IMR-90 (cell line): ENCODE data around the gene BTD. TPM values are rescaled to one million over a fixed set of nuclear protein-coding genes. Genes with fewer than 3 reads are reported as not detected.

Experiments
- ATAC-seq: fragments of 200-7000 bp; cut with Tn5 transposase; 2 replicates; pipeline ENCODE4 v1.9.1; 2020; ENCODE audit warnings: low read depth, mild to moderate bottlenecking, moderate library complexity
- BruUV-seq: library from RNA; stranded (reverse); fragments of 400-500 nt; replicated peaks from 2 replicates; lab custom pipeline; 2021; lab: Mats Ljungman, UMichigan
- CTCF ChIA-PET: fragments of 300-600 bp; formaldehyde crosslinking; extraction: SDS; loops from one replicate; lab custom pipeline; 2021; ENCODE audit warnings: antibody characterized with exemption; lab: Yijun Ruan, JAX
- POLR2A ChIA-PET: fragments of 300-600 bp; sonication (Branson Sonifier 250); formaldehyde crosslinking; loops from one replicate; lab custom pipeline; 2022; ENCODE audit warnings: antibody characterized with exemption; ENCODE audit not compliant: unreplicated experiment; lab: Charles Lee
- DNase-seq: peaks from one replicate; pipeline ENCODE4 v3.0.0; 2013
- H2AFZ ChIP-seq: replicated peaks from 2 replicates; pipeline ENCODE3; 2013; ENCODE audit warnings: low read length, mild to moderate bottlenecking; ENCODE audit not compliant: poor library complexity
- H2AK5ac ChIP-seq: 2 replicates; pipeline ENCODE4 v1.6.1; 2013; ENCODE audit warnings: low read depth, low read length, inconsistent platforms
- H2AK9ac ChIP-seq: replicated peaks from 2 replicates; pipeline ENCODE3; 2013; ENCODE audit warnings: mild to moderate bottlenecking, low read depth, low read length, moderate library complexity; ENCODE audit not compliant: poor library complexity
- H2BK120ac ChIP-seq: 2 replicates; pipeline ENCODE4 v1.6.1; 2013; ENCODE audit warnings: low read depth, low read length, inconsistent platforms
- H2BK15ac ChIP-seq: 3 replicates; pipeline ENCODE4 v1.6.1; 2013; ENCODE audit warnings: low read depth, low read length, inconsistent platforms
- H2BK20ac ChIP-seq: 2 replicates; pipeline ENCODE4 v1.6.1; 2013; ENCODE audit warnings: low read depth, mild to moderate bottlenecking, inconsistent platforms, low read length, moderate library complexity
- H2BK5ac ChIP-seq: 2 replicates; pipeline ENCODE4 v1.6.1; 2013; ENCODE audit warnings: mild to moderate bottlenecking, low read depth, low read length, inconsistent platforms; ENCODE audit not compliant: poor library complexity, severe bottlenecking
- H3K14ac ChIP-seq: replicated peaks from 2 replicates; pipeline ENCODE4 v1.6.1; 2013; ENCODE audit warnings: low read depth, low read length, inconsistent platforms
- H3K18ac ChIP-seq: 2 replicates; pipeline ENCODE4 v1.6.1; 2013; ENCODE audit warnings: low read depth, low read length, control low read depth
- H3K23ac ChIP-seq: 2 replicates; pipeline ENCODE4 v1.6.1; 2013; ENCODE audit warnings: low read depth, low read length, inconsistent platforms
- H3K27ac ChIP-seq: 2 replicates; pipeline ENCODE4 v1.5.1; 2013; ENCODE audit warnings: mild to moderate bottlenecking, control low read depth, low read length; ENCODE audit not compliant: insufficient read depth
- H3K27me3 ChIP-seq: 2 replicates; pipeline ENCODE4 v1.6.1; 2013; ENCODE audit warnings: low read length; ENCODE audit not compliant: control insufficient read depth, insufficient read depth
- H3K36me3 ChIP-seq: 2 replicates; pipeline ENCODE4 v1.6.1; 2013; ENCODE audit warnings: low read length, mixed read lengths; ENCODE audit not compliant: control insufficient read depth, insufficient read depth
- H3K4ac ChIP-seq: 2 replicates; pipeline ENCODE4 v1.6.1; 2013; ENCODE audit warnings: low read depth, low read length, inconsistent platforms
- H3K4me1 ChIP-seq: 2 replicates; pipeline ENCODE4 v1.6.1; 2013; ENCODE audit warnings: low read length, mixed read lengths; ENCODE audit not compliant: control insufficient read depth, insufficient read depth
- H3K4me2 ChIP-seq: 2 replicates; pipeline ENCODE4 v1.6.1; 2013; ENCODE audit warnings: low read depth, mild to moderate bottlenecking, control low read depth, low read length, moderate library complexity
- H3K4me3 ChIP-seq: 2 replicates; pipeline ENCODE4 v1.5.1; 2013; ENCODE audit warnings: low read depth, mild to moderate bottlenecking, control low read depth, low read length, moderate library complexity; ENCODE audit not compliant: insufficient read depth
- H3K56ac ChIP-seq: 2 replicates; pipeline ENCODE4 v1.6.1; 2013; ENCODE audit warnings: low read length, inconsistent platforms; ENCODE audit not compliant: insufficient read depth; ENCODE audit errors: extremely low read depth
- H3K79me1 ChIP-seq, 2 experiments: 2 replicates each; pipeline ENCODE4 v1.6.1; 2013; ENCODE audit warnings: low read length in 2 of 2, inconsistent platforms in 1 of 2, low read depth in 1 of 2
- H3K9ac ChIP-seq: 2 replicates; pipeline ENCODE4 v1.6.1; 2013; ENCODE audit warnings: low read depth, low read length, control low read depth
- H3K9me1 ChIP-seq: 2 replicates; pipeline ENCODE4 v1.6.1; 2013; ENCODE audit warnings: low read length, inconsistent platforms; ENCODE audit not compliant: insufficient read depth
- H3K9me3 ChIP-seq: 2 replicates; pipeline ENCODE4 v1.6.1; 2013; ENCODE audit warnings: low read length; ENCODE audit not compliant: control insufficient read depth, insufficient read depth
- H4K20me1 ChIP-seq: 2 replicates; pipeline ENCODE4 v1.6.1; 2013; ENCODE audit warnings: low read length, inconsistent platforms; ENCODE audit not compliant: insufficient read depth
- H4K5ac ChIP-seq: 2 replicates; pipeline ENCODE4 v1.6.1; 2013; ENCODE audit warnings: mild to moderate bottlenecking, low read depth, low read length, control low read depth
- H4K8ac ChIP-seq, 2 experiments: 2 replicates each; pipeline ENCODE4 v1.6.1; 2013; ENCODE audit warnings: low read depth in 2 of 2, low read length in 2 of 2, control low read depth in 1 of 2, inconsistent platforms in 1 of 2
- H4K91ac ChIP-seq: 2 replicates; pipeline ENCODE4 v1.6.1; 2013; ENCODE audit warnings: low read depth, low read length, inconsistent platforms; ENCODE audit not compliant: insufficient read depth
- BHLHE40 ChIP-seq: fragments of 150-350 bp; IDR thresholded peaks from 2 replicates; pipeline ENCODE4 v1.6.1; 2016; ENCODE audit warnings: mild to moderate bottlenecking, low read depth, low read length
- CEBPB ChIP-seq: IDR thresholded peaks from 2 replicates; pipeline ENCODE4 v1.6.1; 2012; ENCODE audit warnings: low read depth, low read length, improper control_type of control experiment
- CHD1 ChIP-seq: IDR thresholded peaks from 2 replicates; pipeline ENCODE4 v1.6.1; 2012; ENCODE audit warnings: low read depth, low read length, improper control_type of control experiment
- FOS ChIP-seq: fragments of 150-350 bp; IDR thresholded peaks from 2 replicates; pipeline ENCODE4 v1.6.1; 2016; ENCODE audit warnings: low read depth, low read length
- MAZ ChIP-seq: IDR thresholded peaks from 2 replicates; pipeline ENCODE4 v1.6.1; 2012; ENCODE audit warnings: low read depth, mild to moderate bottlenecking, low read length, improper control_type of control experiment, moderate library complexity, borderline replicate concordance
- NFE2L2 ChIP-seq: fragments of 150-350 bp; IDR thresholded peaks from 2 replicates; pipeline ENCODE4 v1.6.1; 2016; ENCODE audit warnings: low read depth, mild to moderate bottlenecking, low read length
- POLR2A ChIP-seq: IDR thresholded peaks from 2 replicates; pipeline ENCODE4 v1.6.1; 2012; ENCODE audit warnings: mild to moderate bottlenecking, low read depth, low read length
- RCOR1 ChIP-seq: IDR thresholded peaks from 2 replicates; pipeline ENCODE4 v1.6.1; 2012; ENCODE audit warnings: mild to moderate bottlenecking, low read length, improper control_type of control experiment; ENCODE audit not compliant: insufficient replicate concordance
- RFX5 ChIP-seq: IDR thresholded peaks from 2 replicates; pipeline ENCODE4 v1.8.0; 2012; ENCODE audit warnings: low read depth, mild to moderate bottlenecking, low read length, moderate library complexity
- SMC3 ChIP-seq: fragments of 150-350 bp; IDR thresholded peaks from 2 replicates; pipeline ENCODE4 v1.6.1; 2016; ENCODE audit warnings: low read depth, mild to moderate bottlenecking, antibody characterized with exemption, low read length, moderate library complexity
- WGBS, 2 experiments: methylation state at CpG; one replicate each; pipeline versions ENCODE4 v1.1.5 to v1.1.7; 2013; ENCODE audit warnings: missing lambda C conversion rate in 2 of 2; ENCODE audit not compliant: insufficient read length in 1 of 2; ENCODE audit errors: extremely low coverage in 2 of 2; 5-methylcytosine and 5-hydroxymethylcytosine counted together
- dilution Hi-C: fragments of 300-500 bp; cut with HindIII; formaldehyde crosslinking; loops from one replicate; pipeline ENCODE4 v1.14.3; 2018; ENCODE audit warnings: low sequenced_read_pairs; ENCODE audit not compliant: unreplicated experiment
- in situ Hi-C: fragments of 300-500 bp; cut with MboI; formaldehyde crosslinking; loops from 3 replicates; pipeline ENCODE4 v1.14.3; 2019; ENCODE audit warnings: low sequenced_read_pairs, inconsistent platforms, mixed read lengths
- intact Hi-C: fragments of 100-400 bp; cut with micrococcal nuclease; formaldehyde crosslinking; loops from 2 replicates; pipeline ENCODE4 v1.10.0; 2022
- polyA plus RNA-seq, 3 experiments: library from polyadenylated mRNA; depleted of rRNA; stranded (reverse); fragments of >200 nt; gene quantifications; 2 replicates each; pipeline ENCODE4 v1.2.3, GENCODE V29; 2012; ENCODE audit warnings: low replicate concordance in 1 of 3
- total RNA-seq: library from RNA; depleted of rRNA; stranded (reverse); fragments of >200 nt; gene quantifications from 2 replicates; pipeline ENCODE4 v1.2.3, GENCODE V29; 2012
- TF ChIP-seq, protein P1 (sequence below): conservative IDR thresholded peaks from 2 replicates; pipeline ENCODE4 v1.5.1; 2012; ENCODE audit warnings: mild to moderate bottlenecking, low read depth, low read length, improper control_type of control experiment

BTD gene
- total and polyA plus RNA-seq, 2 of the 4 experiments (the other 2 are of a cell fraction): 14.8 to 21.1 TPM

DNA sequence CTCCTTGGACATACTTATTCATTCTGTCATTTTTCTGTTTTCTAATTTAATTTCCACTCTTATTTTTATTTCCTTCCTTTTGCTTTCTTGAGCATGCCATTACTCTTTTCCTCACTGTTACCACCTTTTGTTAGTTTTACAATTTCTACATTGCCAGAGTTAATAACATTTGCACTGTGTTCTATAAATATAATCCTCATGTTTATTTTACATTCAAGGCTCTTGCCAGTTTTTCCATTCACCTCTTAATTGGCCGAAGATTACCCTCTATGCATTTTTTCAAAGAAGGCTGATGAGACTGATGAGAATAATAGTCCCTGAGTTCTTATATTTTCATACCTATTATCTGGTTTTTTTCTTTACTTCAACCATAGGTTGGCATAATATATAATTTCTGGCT lies 10.5 kb downstream of the BTD start:
- ChIA-PET CTCF (interaction anchor here (0.6 to 0.7 kb wide), 3 partner anchors 12 to 405 kb away, joined by 4 to 5 read pairs (median 4); no protein-coding TSS in a partner anchor), POLR2A (no interaction called here)
- Histone ChIP-seq H3K4ac (no peak overlapping the region), H2AFZ (no peak overlapping the region), H3K27ac (no peak overlapping the region), H2BK5ac (no peak overlapping the region), H2AK5ac (no peak overlapping the region), H4K91ac (no peak overlapping the region), H2BK15ac (no peak overlapping the region), H3K4me3 (no peak overlapping the region), H4K20me1 (no peaks in the 10 kb centered on the region), H2AK9ac (no peak overlapping the region), H3K56ac (no peak overlapping the region), H3K23ac (no peak overlapping the region), H3K9me1 (no peaks in the 10 kb centered on the region), H2BK120ac (no peak overlapping the region), H3K79me1 (peaks cover 0 to 4% of the 10 kb centered on the region in 2 experiments; a peak in 2 of 4 replicates), H4K5ac (no peak overlapping the region), H3K9me3 (no peaks in the 10 kb centered on the region), H3K4me2 (no peak overlapping the region), H3K9ac (no peak overlapping the region), H3K36me3 (no peaks in the 10 kb centered on the region), H2BK20ac (no peak overlapping the region), H3K27me3 (no peaks in the 10 kb centered on the region), H3K4me1 (peaks cover 2% of the 10 kb centered on the region; the same call in 1 of the 2 replicates), H3K18ac (no peak overlapping the region), H4K8ac (no peak overlapping the region), H3K14ac (no peak overlapping the region)
- ATAC-seq (no peak), DNase-seq (no peak)
- no peak for TF ChIP-seq RFX5
- no peak for TF ChIP-seq CEBPB
- no peak for TF ChIP-seq NFE2L2
- TF ChIP-seq POLR2A: no peak
- no peak for TF ChIP-seq BHLHE40
- no peak for TF ChIP-seq RCOR1
- TF ChIP-seq CHD1: no peak
- no peak for TF ChIP-seq SMC3
- TF ChIP-seq, protein P1, sequence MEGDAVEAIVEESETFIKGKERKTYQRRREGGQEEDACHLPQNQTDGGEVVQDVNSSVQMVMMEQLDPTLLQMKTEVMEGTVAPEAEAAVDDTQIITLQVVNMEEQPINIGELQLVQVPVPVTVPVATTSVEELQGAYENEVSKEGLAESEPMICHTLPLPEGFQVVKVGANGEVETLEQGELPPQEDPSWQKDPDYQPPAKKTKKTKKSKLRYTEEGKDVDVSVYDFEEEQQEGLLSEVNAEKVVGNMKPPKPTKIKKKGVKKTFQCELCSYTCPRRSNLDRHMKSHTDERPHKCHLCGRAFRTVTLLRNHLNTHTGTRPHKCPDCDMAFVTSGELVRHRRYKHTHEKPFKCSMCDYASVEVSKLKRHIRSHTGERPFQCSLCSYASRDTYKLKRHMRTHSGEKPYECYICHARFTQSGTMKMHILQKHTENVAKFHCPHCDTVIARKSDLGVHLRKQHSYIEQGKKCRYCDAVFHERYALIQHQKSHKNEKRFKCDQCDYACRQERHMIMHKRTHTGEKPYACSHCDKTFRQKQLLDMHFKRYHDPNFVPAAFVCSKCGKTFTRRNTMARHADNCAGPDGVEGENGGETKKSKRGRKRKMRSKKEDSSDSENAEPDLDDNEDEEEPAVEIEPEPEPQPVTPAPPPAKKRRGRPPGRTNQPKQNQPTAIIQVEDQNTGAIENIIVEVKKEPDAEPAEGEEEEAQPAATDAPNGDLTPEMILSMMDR: no peak
- no peak for TF ChIP-seq MAZ
- no peak for TF ChIP-seq FOS
- dilution Hi-C loops: no loop called here
- BruUV-seq: no TSS peak
- in situ Hi-C loops: no loop called here
- no CpG with 5 or more reads among the region's 1 CpG for WGBS, 2 experiments
- intact Hi-C loops: no loop called here
